Gastroesophageal sphincter (tissue), 3 donors: ENCODE results near the gene WDFY3.

Experiments
- CTCF ChIP-seq, 4 experiments: fragments of 200-600 bp in 2 of 4; fragments of 450-650 bp in 2 of 4; sonication (generic) in 1 of 4; IDR thresholded peaks; one replicate each; pipeline ENCODE4 v1.5.1; 2017 to 2019; ENCODE audit warnings: antibody characterized with exemption in 4 of 4, mild to moderate bottlenecking in 2 of 4, moderate library complexity in 2 of 4
- EP300 ChIP-seq: sonication (generic); formaldehyde crosslinking; IDR thresholded peaks from one replicate; pipeline ENCODE4 v1.6.1; 2017; ENCODE audit warnings: antibody characterized with exemption, mild to moderate bottlenecking
- POLR2A ChIP-seq, 2 donors: fragments of 450-650 bp; IDR thresholded peaks; one replicate each; pipeline ENCODE4 v1.6.1; 2017; ENCODE audit warnings: antibody characterized with exemption in 2 of 2, mild to moderate bottlenecking in 2 of 2, moderate library complexity in 1 of 2

GRCh38 chr4:84626673-84627072 is 339.8 kb downstream of the WDFY3 start:
- no peak for TF ChIP-seq POLR2A (IDR thresholded peaks at IDR 0.05)
- no peak for TF ChIP-seq CTCF (IDR thresholded peaks at IDR 0.05)
- no peak for TF ChIP-seq EP300
